HCT116 (cell line): ENCODE measurements around the gene ITIH3. TPM values are rescaled to one million over a fixed set of nuclear protein-coding genes. Genes with fewer than 3 reads are reported as not detected.

Experiments
- TCF7L2 ChIP-seq: IDR thresholded peaks from 2 replicates; pipeline ENCODE4 v1.7.0; 2011; ENCODE audit warnings: borderline replicate concordance, inconsistent platforms; ENCODE audit not compliant: insufficient read depth, insufficient read length; ENCODE audit errors: extremely low read depth
- microRNA-seq: library from miRNA; unstranded; fragments of <30 nt; microRNA quantifications from one replicate; pipeline ENCODE4, GENCODE V29; 2016; ENCODE audit warnings: borderline number of aligned reads
- total RNA-seq: library from RNA; stranded (reverse); gene quantifications from one replicate; pipeline ENCODE4 v1.2.1, GENCODE V29; 2021; ENCODE audit not compliant: unreplicated experiment

ITIH3 gene
- total RNA-seq, 1 experiment from 2014 or later: 0.44 TPM

- no peak for TF ChIP-seq TCF7L2
Measured at GRCh38 chr3:52857864-52858263, 63.3 kb downstream of the ITIH3 start (continued).

Small RNA genes lying within 50 kb of the gene (microRNA-seq; reads per million reads assigned to microRNA genes)
- not detected for gene MIR8064

Other genes starting within 250 kb of the ITIH3 start
- gene PBRM1, start 108.9 kb upstream of the ITIH3 start, total RNA-seq: 40.0 TPM
- gene GNL3, start 108.8 kb upstream of the ITIH3 start, total RNA-seq: 205 TPM
- gene GLT8D1, start 89.0 kb upstream of the ITIH3 start, total RNA-seq: 42.1 TPM
- gene SPCS1, start 88.7 kb upstream of the ITIH3 start, total RNA-seq: 124 TPM
- 36.2 TPM for gene NEK4, start 23.9 kb upstream of the ITIH3 start, total RNA-seq
- 0.37 TPM for gene ITIH1, start 17.2 kb upstream of the ITIH3 start, total RNA-seq
- 4.1 TPM for gene ITIH4, start 35.9 kb downstream of the ITIH3 start, total RNA-seq
- gene MUSTN1, start 40.2 kb downstream of the ITIH3 start, total RNA-seq: 0.44 TPM
- gene STIMATE, start 102.8 kb downstream of the ITIH3 start, total RNA-seq: 20.2 TPM